Loucy (cell line): ENCODE results near the gene CCDC28B.
A peak's percentile ranks its signal among the peaks of the same experiment; 100 is the strongest.

Experiments used
- H2AFZ ChIP-seq: fragments of 200-600 bp; sonication (generic); 2 replicates; pipeline ENCODE4 v1.6.0; 2016; ENCODE audit warnings: antibody characterized with exemption, mild to moderate bottlenecking, low read length, moderate library complexity
- H3F3A ChIP-seq: fragments of 200-600 bp; 2 replicates; pipeline ENCODE4 v1.6.0; 2016; ENCODE audit warnings: antibody characterized with exemption, low read depth, mild to moderate bottlenecking
- H3K27me3 ChIP-seq: fragments of 200-600 bp; sonication (generic); 2 replicates; pipeline ENCODE4 v1.6.1; 2014; ENCODE audit warnings: low read length, mild to moderate bottlenecking; ENCODE audit not compliant: insufficient read depth, poor library complexity, severe bottlenecking
- H3K36me3 ChIP-seq: fragments of 200-600 bp; sonication (generic); 2 replicates; pipeline ENCODE4 v1.6.1; 2016; ENCODE audit warnings: low read length; ENCODE audit not compliant: insufficient read depth
- H3K4me1 ChIP-seq: fragments of 200-600 bp; sonication (generic); 2 replicates; pipeline ENCODE4 v1.5.1; 2014; ENCODE audit warnings: low read length, mild to moderate bottlenecking; ENCODE audit not compliant: insufficient read depth, poor library complexity, severe bottlenecking
- H3K4me2 ChIP-seq: fragments of 200-600 bp; sonication (generic); 2 replicates; pipeline ENCODE4 v1.6.0; 2014; ENCODE audit warnings: antibody characterized with exemption, low read length, low read depth, mild to moderate bottlenecking; ENCODE audit not compliant: poor library complexity, severe bottlenecking
- H3K4me3 ChIP-seq: fragments of 200-600 bp; sonication (generic); 2 replicates; pipeline ENCODE4 v1.5.1; 2014; ENCODE audit warnings: low read length, mild to moderate bottlenecking, mixed read lengths; ENCODE audit not compliant: poor library complexity, severe bottlenecking
- H3K79me2 ChIP-seq: fragments of 200-600 bp; sonication (generic); 2 replicates; pipeline ENCODE4 v1.6.1; 2014; ENCODE audit warnings: low read length; ENCODE audit not compliant: insufficient read depth
- H3K9ac ChIP-seq: fragments of 200-600 bp; sonication (generic); 2 replicates; pipeline ENCODE4 v1.6.0; 2014; ENCODE audit warnings: mild to moderate bottlenecking, low read depth, low read length, moderate library complexity; ENCODE audit not compliant: poor library complexity, severe bottlenecking
- H3K9me2 ChIP-seq: fragments of 200-600 bp; sonication (generic); replicated peaks from 2 replicates; pipeline ENCODE4 v1.6.1; 2016; ENCODE audit warnings: low read depth, low read length, mixed read lengths
- H3K9me3 ChIP-seq: fragments of 200-600 bp; sonication (generic); 2 replicates; pipeline ENCODE4 v1.6.1; 2014; ENCODE audit warnings: mild to moderate bottlenecking, antibody characterized with exemption, low read length, low read depth; ENCODE audit not compliant: insufficient read depth
- H4K20me1 ChIP-seq: fragments of 200-600 bp; sonication (generic); 2 replicates; pipeline ENCODE4 v1.6.0; 2014; ENCODE audit warnings: antibody characterized with exemption, low read length, mild to moderate bottlenecking; ENCODE audit not compliant: insufficient read depth, poor library complexity, severe bottlenecking
- CTCF ChIP-seq: fragments of 200-600 bp; sonication (generic); conservative IDR thresholded peaks from 2 replicates; pipeline ENCODE4 v1.5.1; 2014; ENCODE audit warnings: mild to moderate bottlenecking, antibody characterized with exemption, low read length
- EZH2phosphoT487 ChIP-seq: fragments of 200-600 bp; IDR thresholded peaks from 2 replicates; pipeline ENCODE4 v1.6.1; 2018; ENCODE audit warnings: antibody characterized with exemption, mild to moderate bottlenecking, moderate library complexity, borderline replicate concordance

The CCDC28B gene

DNA sequence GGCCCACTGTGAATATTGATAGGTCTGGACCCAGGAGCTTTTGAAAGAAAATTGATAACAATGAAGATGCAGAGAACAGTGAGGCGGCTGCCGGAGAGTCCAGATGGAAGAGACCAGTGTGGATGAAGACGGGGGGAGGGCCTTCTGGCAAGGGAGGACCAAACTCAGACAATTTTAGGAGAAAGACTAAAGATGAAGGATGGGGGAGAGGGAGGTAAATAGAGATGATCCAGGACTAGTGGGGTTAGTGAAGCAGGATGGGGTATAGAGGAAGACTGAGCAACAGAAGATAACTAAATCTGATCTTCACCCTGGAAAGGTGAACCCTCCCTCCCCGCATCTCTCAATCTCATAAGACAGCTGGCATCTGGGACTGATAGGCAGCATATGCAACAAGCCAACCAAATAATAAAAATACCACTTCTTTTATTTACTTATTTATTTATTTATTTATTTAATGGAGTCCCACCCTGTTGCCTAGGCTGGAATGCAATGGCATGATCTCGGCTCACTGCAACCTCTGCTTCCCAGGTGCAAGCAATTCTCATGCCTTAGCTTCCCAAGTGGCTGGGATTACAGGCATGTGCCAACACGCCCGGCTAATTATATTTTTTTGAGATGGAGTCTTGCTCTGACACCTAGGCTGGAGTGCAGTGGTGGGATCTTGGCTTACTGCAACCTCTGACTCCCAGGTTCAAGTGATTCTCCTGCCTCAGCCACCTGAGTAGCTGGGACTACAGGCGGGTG is 32.3 kb downstream of the CCDC28B start:
- no peaks in the 10 kb centered on the region for H3K9me2 ChIP-seq
- no peaks in the 10 kb centered on the region for H3K9me3 ChIP-seq
- no peak overlapping the region for H3K9ac ChIP-seq
- no peak overlapping the region for H3K4me2 ChIP-seq
- no peaks in the 10 kb centered on the region for H3K4me1 ChIP-seq
- peaks cover 20% of the 10 kb centered on the region for H3K36me3 ChIP-seq
- H2AFZ ChIP-seq, result no peak overlapping the region
- H3F3A ChIP-seq, result no peaks in the 10 kb centered on the region
- TF ChIP-seq EZH2phosphoT487 (no peak), CTCF (no peak)
- no peaks in the 10 kb centered on the region for H3K27me3 ChIP-seq
- no peak overlapping the region for H3K4me3 ChIP-seq
- no peaks in the 10 kb centered on the region for H3K79me2 ChIP-seq
- no peaks in the 10 kb centered on the region for H4K20me1 ChIP-seq

- Histone ChIP-seq H3K4me3 (no peak overlapping the region), H4K20me1 (no peaks in the 10 kb centered on the region), H3K27me3 (no peaks in the 10 kb centered on the region), H3K9me3 (no peaks in the 10 kb centered on the region), H3K4me2 (no peak overlapping the region), H3K9ac (no peak overlapping the region), H2AFZ (no peak overlapping the region), H3K4me1 (no peaks in the 10 kb centered on the region), H3F3A (no peaks in the 10 kb centered on the region), H3K9me2 (no peaks in the 10 kb centered on the region), H3K36me3 (peaks cover 7% of the 10 kb centered on the region; the same call in 1 of the 2 replicates), H3K79me2 (no peaks in the 10 kb centered on the region)
- TF ChIP-seq CTCF, result no peak; the same call in 1 of the 2 replicates
- no peak for TF ChIP-seq EZH2phosphoT487
Observed at GRCh38 chr1:32234792-32235191, 34.4 kb downstream of the CCDC28B start.

DNA sequence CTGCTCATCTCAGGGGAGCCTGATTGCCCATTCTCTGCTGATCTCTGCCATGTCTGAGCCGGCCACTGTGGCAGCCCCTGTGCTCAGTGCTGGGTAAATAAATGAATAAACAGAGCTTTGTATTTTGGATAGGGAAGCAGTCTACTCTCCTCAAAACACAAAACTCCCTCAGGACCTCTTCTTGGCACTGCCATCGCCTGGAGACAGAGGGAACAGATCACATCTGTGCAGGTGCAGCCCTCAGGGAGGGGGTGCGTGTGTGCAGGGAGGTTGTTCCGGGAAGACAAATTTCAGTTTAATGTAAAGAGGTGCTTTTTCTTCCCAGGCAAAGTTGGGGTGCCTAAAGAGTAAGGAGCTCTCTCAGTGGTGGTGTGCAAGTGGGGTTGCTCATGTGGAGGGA is 38.9 kb downstream of the CCDC28B start:
- Histone ChIP-seq H3K9ac (no peak overlapping the region), H4K20me1 (no peaks in the 10 kb centered on the region), H3K4me3 (no peak overlapping the region), H3K9me3 (no peaks in the 10 kb centered on the region), H2AFZ (0 out of 2 replicates have a peak overlapping the region, but pooled peaks have one; percentile 15), H3K79me2 (no peaks in the 10 kb centered on the region), H3K27me3 (no peaks in the 10 kb centered on the region), H3K4me1 (no peaks in the 10 kb centered on the region), H3K9me2 (no peaks in the 10 kb centered on the region), H3K4me2 (no peak overlapping the region), H3K36me3 (no peaks in the 10 kb centered on the region), H3F3A (no peaks in the 10 kb centered on the region)
- TF ChIP-seq CTCF, result no peak
- TF ChIP-seq EZH2phosphoT487, result no peak
